ENCODE measurements around the gene STAMBPL1. TPM values are rescaled to one million over a fixed set of nuclear protein-coding genes. Genes with fewer than 3 reads are reported as not detected.

STAMBPL1 gene
- total and polyA plus RNA-seq, 8 donors = 1.2 to 3.5 (median 2.3) TPM

DNA sequence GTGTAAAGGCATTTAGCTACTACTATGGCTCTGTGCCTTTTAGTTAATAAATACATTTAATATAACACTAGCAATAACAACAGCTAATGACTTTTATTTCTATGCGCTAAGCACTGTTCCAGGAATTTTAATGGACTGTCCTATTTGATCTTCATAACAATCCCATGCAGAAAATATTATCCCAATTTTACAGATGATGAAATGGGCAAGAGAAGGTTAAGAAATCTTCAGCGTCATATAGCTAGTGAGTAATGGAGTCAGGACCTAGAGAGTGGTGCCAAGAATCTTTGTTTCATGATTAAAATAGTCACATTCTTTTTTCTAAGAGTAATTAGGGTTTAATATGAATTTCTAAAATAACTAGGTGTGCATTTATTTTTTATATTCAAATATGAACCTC is 40.2 kb downstream of the STAMBPL1 start:
- DNase-seq (no peak), FAIRE-seq (no peak), ATAC-seq (no peak)
- intact Hi-C loops (cut with DNase I) = no loop called here
- H3K4me1 ChIP-seq = no peaks in the 10 kb centered on the region
- no peak for TF ChIP-seq CTCF (IDR thresholded peaks at IDR 0.05)
- H3K36me3 ChIP-seq = no peaks in the 10 kb centered on the region
- H3K9me3 ChIP-seq = no peaks in the 10 kb centered on the region
- 41% methylated on average over 2 of the region's 2 CpGs for WGBS, 2 donors
- H3K4me3 ChIP-seq = no peak overlapping the region
- no peaks in the 10 kb centered on the region for H3K27me3 ChIP-seq
- H3K27ac ChIP-seq = no peak overlapping the region

GRCh38 chr10:88920986-88921593 is 41.0 kb downstream of the STAMBPL1 start:
- WGBS, 2 donors = 61 to 70% methylated on average over 3 of the region's 3 CpGs
- Histone ChIP-seq H3K9me3 (no peaks in the 10 kb centered on the region), H3K36me3 (no peaks in the 10 kb centered on the region), H3K27me3 (no peaks in the 10 kb centered on the region), H3K4me3 (no peak overlapping the region), H3K27ac (no peak overlapping the region), H3K4me1 (no peaks in the 10 kb centered on the region)
- TF ChIP-seq CTCF (IDR thresholded peaks at IDR 0.05) = no peak
- FAIRE-seq (no peak), ATAC-seq (no peak), DNase-seq (no peak)
- intact Hi-C loops (cut with DNase I) = no loop called here

- 74 to 81% methylated on average over 2 of the region's 2 CpGs for WGBS, 2 donors
- intact Hi-C loops (cut with DNase I) = no loop called here
- ATAC-seq (no peak), DNase-seq (no peak), FAIRE-seq (no peak)
- H3K4me1 ChIP-seq = no peaks in the 10 kb centered on the region
- H3K27ac ChIP-seq = no peak overlapping the region
- no peak overlapping the region for H3K4me3 ChIP-seq
- no peaks in the 10 kb centered on the region for H3K9me3 ChIP-seq
- TF ChIP-seq CTCF (IDR thresholded peaks at IDR 0.05) = no peak
- no peaks in the 10 kb centered on the region for H3K27me3 ChIP-seq
- H3K36me3 ChIP-seq = no peaks in the 10 kb centered on the region
Observed at GRCh38 chr10:88922041-88922440, 42.0 kb downstream of the STAMBPL1 start.

DNA sequence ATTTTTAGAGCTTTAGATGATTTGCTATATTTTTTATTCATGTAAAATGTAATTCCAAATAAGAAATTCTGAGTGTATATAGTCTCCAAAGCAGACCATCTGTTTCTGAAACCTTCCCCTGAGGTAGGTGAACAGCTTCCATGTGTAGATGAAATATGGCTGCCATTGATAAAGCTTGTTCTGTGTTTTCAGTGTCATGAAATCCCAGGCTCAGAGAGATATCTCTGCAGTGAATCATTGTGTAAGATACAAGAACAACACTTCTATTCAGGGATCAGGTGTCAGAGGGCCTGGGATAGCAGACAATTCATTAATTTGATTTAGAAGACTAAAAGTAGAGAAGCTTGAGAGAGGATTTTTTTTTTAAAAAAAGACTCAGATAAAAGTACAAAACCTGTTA is 43.5 kb downstream of the STAMBPL1 start:
- no peak for ATAC-seq
- FAIRE-seq = no peak
- Histone ChIP-seq H3K27ac (no peak overlapping the region), H3K9me3 (no peaks in the 10 kb centered on the region), H3K4me3 (no peak overlapping the region), H3K27me3 (no peaks in the 10 kb centered on the region), H3K4me1 (no peaks in the 10 kb centered on the region), H3K36me3 (no peaks in the 10 kb centered on the region)
- no peak for DNase-seq
- no peak for TF ChIP-seq CTCF (IDR thresholded peaks at IDR 0.05)
- intact Hi-C loops (cut with DNase I) = no loop called here

- H3K36me3 ChIP-seq = no peaks in the 10 kb centered on the region
- H3K27me3 ChIP-seq = no peaks in the 10 kb centered on the region
- no peak overlapping the region for H3K4me3 ChIP-seq
- FAIRE-seq = no peak
- 65 to 74% methylated on average over 6 of the region's 6 CpGs for WGBS, 2 donors
- no peaks in the 10 kb centered on the region for H3K9me3 ChIP-seq
- no peak for DNase-seq
- no peak overlapping the region for H3K27ac ChIP-seq
- TF ChIP-seq CTCF (IDR thresholded peaks at IDR 0.05) = no peak
- H3K4me1 ChIP-seq = no peaks in the 10 kb centered on the region
- ATAC-seq = peak in 3 of 4 donors; percentile 51 to 59 (median 59)
- intact Hi-C loops (cut with DNase I) = no loop called here
Observed at GRCh38 chr10:88926566-88927415, 46.7 kb downstream of the STAMBPL1 start.

Data from pancreas (tissue), 10 donors.